ENCODE data around the gene PEX11B.

PEX11B gene, protein sequence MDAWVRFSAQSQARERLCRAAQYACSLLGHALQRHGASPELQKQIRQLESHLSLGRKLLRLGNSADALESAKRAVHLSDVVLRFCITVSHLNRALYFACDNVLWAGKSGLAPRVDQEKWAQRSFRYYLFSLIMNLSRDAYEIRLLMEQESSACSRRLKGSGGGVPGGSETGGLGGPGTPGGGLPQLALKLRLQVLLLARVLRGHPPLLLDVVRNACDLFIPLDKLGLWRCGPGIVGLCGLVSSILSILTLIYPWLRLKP

DNA sequence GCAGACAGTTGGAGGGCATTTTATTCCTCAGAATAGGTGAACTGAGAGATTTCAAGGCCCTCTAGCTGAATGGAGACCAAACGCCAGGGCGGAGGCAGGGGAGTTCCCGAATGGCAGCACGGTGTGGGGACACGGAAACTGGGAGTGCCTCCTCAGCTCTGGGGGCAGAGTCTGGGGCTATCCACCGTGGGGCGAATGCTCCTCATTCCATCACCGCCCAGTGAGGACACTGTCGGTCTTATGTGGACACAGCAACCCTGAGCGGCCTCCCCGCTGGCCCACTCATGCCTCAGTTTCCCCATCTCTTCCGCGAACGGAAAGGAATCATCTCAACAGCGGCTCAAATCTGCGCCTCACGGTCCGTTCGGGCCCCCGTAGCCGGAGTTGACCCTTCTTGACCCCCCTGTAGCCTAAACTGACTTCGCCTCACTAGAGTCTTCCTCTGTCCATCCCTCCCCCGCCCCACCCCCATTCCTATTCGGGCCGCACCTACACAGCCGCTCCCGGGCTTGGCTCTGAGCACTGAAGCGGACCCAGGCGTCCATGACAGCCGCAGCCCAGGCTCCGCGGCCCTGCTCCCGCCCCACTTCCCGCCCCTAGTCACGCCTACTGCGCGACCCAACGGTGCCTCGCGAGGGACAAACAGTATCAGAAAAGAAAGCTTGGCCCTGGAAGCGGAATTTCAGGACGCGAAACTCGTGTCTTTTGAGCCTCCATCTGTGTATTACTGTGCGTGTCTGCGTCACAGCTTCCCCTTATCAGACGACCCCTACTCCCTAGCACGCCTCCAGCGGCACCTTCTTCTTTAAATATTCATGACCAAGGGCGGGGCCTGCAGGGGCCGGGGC is at the start of gene PEX11B:
TSS of gene PEX11B (minus strand) at position 574 of the 848 bp plus-strand sequence. CDS start at position 545, 29 bp downstream.
- TF ChIP-seq, protein P1, sequence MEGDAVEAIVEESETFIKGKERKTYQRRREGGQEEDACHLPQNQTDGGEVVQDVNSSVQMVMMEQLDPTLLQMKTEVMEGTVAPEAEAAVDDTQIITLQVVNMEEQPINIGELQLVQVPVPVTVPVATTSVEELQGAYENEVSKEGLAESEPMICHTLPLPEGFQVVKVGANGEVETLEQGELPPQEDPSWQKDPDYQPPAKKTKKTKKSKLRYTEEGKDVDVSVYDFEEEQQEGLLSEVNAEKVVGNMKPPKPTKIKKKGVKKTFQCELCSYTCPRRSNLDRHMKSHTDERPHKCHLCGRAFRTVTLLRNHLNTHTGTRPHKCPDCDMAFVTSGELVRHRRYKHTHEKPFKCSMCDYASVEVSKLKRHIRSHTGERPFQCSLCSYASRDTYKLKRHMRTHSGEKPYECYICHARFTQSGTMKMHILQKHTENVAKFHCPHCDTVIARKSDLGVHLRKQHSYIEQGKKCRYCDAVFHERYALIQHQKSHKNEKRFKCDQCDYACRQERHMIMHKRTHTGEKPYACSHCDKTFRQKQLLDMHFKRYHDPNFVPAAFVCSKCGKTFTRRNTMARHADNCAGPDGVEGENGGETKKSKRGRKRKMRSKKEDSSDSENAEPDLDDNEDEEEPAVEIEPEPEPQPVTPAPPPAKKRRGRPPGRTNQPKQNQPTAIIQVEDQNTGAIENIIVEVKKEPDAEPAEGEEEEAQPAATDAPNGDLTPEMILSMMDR (IDR thresholded peaks at IDR 0.05; ENCODE audit: borderline replicate concordance, insufficient read depth, low read depth, low read length), result no peak
- H3K4me3 ChIP-seq (ENCODE audit: low read depth, low read length), result peak within 1 kb of the TSS; percentile 100

DNA sequence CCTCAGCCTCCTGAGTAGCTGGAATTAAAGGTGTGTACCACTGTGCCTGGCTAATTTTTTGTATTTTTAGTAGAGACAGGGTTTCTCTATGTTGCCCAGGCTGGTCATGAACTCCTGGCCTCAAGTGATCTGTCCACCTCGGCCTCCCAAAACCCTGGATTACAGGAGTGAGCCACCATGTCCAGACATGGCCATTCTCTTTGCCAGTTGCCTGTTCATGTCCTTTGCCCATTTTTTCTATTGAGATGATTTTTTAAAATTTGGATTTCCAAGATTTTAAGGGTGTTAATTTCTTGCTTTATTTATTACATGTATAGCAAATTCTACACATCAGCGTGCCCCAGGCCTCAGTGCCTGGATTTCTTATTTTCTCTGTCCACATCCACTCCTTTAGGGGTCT is 48.8 kb upstream of the PEX11B start:
- H3K4me3 ChIP-seq (ENCODE audit: low read depth, low read length), result no peak overlapping the region
- TF ChIP-seq, protein P1 (IDR thresholded peaks at IDR 0.05; ENCODE audit: borderline replicate concordance, insufficient read depth, low read depth, low read length), result no peak

DNA sequence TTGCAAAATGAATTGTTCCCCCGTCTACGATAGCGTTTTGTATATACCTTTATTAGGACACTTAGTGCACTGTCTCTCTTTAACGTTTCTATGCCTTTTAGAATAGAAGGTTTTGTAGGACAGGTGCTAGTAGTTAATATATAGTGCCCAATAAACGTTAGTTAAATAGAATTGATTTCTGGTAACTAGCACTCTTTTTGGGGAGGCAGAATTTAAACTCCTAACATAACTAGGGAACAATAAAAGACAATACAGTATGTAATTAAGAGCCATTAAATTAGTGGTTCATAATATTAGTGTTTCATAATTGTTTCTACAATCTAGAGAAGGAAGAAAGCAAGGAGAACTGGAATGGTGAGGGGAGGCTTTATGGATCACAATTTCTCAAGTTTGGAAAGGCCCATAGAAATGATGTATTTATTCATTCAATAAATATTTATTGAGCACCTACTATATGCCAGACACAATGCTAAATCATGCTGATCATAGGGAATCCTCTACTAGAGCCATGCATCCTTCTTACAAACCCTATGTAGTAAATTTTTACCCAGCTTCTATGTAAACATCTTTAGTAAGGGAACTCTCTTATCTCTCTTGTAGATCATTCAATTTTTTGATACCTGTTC is 46.7 kb upstream of the PEX11B start:
- TF ChIP-seq, protein P1 (IDR thresholded peaks at IDR 0.05; ENCODE audit: borderline replicate concordance, insufficient read depth, low read depth, low read length), result no peak
- peak overlapping the region; percentile 63 for H3K4me3 ChIP-seq (ENCODE audit: low read depth, low read length)

DNA sequence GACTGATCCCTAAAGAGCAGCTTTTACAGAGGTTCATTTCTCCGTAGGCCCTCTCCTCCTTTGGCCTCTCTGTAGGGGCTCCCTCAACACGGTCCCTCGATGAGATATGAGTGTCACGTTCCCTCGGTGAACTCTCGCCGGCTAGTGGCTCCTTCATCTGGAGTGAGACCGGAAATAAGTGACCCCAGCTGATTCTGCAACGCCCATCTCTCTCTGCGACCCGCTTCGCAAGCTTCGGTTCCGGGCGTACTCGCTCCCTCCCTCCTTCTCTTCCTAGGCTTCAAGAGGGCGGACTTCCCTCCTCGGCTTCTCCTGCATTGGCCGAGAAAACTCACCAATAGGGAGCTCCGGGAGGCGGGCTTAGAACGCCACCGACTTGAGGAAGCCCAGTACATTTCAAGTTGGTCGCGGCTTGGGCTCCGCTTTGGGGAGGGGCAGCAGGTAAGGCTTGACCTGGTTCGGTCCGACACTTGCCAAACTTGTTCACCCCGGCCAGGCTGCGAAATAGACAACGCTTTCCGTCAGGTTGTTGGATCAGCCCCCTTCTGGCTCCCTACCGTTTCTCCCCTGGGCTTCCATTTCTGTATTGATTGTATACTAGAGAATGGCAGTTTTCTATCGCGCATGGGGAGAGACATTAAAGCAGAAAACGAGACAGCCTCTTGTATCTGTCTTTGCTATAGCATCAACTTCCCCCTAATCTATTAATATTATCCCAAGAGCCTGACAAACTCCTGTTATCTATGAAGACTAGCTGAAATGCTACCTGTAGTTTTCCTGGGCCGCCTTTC is 46.0 kb upstream of the PEX11B start, which contains the start of the genes ANKRD34A and POLR3GL:
TSS of gene ANKRD34A (minus strand) at position 248 of the 791 bp plus-strand sequence. CDS start 2,816 bp downstream, outside the sequence.
TSS of gene POLR3GL (plus strand) at position 363 of the 791 bp plus-strand sequence. CDS start 10,176 bp downstream, outside the sequence.
- peak within 1 kb of the TSS; percentile 63 for H3K4me3 ChIP-seq (ENCODE audit: low read depth, low read length)
- TF ChIP-seq, protein P1 (IDR thresholded peaks at IDR 0.05; ENCODE audit: borderline replicate concordance, insufficient read depth, low read depth, low read length), result no peak

DNA sequence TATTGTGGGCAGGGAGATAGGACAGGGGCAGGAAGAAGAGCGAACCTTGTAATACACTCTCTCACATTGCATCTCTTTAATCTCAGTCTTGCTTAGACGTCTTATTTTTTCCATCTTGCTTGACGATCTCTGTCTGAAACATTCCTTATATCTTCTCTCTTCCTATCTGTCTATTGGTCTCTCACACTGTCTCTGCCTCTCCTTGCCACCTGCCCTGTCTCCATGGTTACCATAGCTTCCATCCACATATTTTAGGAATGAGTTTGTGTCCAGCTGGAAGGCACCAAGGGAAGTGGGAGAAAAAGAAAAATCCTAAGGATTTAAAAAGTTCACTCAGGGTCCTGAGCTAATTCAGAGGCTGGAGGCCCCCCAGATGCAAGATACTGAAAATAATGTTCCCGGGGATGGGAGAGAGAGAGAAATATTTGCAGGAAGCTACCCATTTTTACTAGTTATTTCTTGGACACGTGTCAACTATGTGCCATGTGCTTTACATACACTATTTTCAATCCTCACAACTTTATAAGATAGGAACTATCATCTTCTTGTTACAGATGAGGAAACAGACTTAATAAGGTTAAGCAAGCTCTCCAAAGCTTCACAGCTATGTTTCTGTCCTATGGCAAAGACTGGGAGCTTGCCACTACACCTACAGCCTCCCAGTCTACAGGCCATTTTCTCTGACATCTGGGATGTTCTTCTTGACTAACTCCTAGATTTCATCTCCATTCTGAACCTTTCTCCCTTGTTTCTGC is 44.9 kb upstream of the PEX11B start:
- H3K4me3 ChIP-seq (ENCODE audit: low read depth, low read length), result peak overlapping the region; percentile 63
- TF ChIP-seq, protein P1 (IDR thresholded peaks at IDR 0.05; ENCODE audit: borderline replicate concordance, insufficient read depth, low read depth, low read length), result no peak

Measured in GM12875 (cell line).